DND-41 (cell line): ENCODE data around the gene PIAS1.

Experiments used
- EZH2 ChIP-seq: IDR thresholded peaks from 3 replicates; pipeline ENCODE4 v1.6.1; 2012; ENCODE audit warnings: borderline replicate concordance, low read depth, mild to moderate bottlenecking, moderate library complexity, low read length, inconsistent platforms; ENCODE audit not compliant: severe bottlenecking
- TF ChIP-seq, protein P1 (sequence below): IDR thresholded peaks from 2 replicates; pipeline ENCODE4 v1.5.1; 2012; ENCODE audit warnings: borderline replicate concordance, low read length, moderate library complexity, mild to moderate bottlenecking; ENCODE audit not compliant: poor library complexity, severe bottlenecking; ENCODE audit errors: extremely low read depth

DNA sequence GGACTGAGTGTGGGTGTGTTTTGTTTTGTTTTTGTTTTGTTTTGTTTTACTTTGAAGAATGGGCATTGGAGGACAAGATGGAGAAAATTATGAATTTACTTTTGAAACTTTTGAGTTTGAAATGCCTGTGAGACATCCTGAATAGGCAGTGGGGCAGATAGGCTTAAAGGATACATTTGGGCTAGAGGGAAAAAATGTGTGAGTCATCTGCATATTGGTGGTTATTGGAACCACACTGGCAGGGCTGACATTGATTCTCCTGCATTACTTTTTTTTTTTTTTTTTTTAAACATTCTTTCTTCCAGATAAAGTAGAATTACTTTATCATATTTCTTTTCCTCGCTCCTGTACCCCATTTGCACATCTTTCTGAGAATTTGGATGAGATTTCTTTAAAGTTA, 94.9 kb downstream of the PIAS1 start:
- TF ChIP-seq, protein P1, sequence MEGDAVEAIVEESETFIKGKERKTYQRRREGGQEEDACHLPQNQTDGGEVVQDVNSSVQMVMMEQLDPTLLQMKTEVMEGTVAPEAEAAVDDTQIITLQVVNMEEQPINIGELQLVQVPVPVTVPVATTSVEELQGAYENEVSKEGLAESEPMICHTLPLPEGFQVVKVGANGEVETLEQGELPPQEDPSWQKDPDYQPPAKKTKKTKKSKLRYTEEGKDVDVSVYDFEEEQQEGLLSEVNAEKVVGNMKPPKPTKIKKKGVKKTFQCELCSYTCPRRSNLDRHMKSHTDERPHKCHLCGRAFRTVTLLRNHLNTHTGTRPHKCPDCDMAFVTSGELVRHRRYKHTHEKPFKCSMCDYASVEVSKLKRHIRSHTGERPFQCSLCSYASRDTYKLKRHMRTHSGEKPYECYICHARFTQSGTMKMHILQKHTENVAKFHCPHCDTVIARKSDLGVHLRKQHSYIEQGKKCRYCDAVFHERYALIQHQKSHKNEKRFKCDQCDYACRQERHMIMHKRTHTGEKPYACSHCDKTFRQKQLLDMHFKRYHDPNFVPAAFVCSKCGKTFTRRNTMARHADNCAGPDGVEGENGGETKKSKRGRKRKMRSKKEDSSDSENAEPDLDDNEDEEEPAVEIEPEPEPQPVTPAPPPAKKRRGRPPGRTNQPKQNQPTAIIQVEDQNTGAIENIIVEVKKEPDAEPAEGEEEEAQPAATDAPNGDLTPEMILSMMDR, result no peak
- no peak for TF ChIP-seq EZH2
